GM18499 (cell line): ENCODE results near the gene PACRG.

Experiments
- ATAC-seq: cut with Tn5 transposase; IDR thresholded peaks from one replicate; pipeline ENCODE4 v1.9.1; 2021; ENCODE audit warnings: moderate number of reproducible peaks; ENCODE audit not compliant: insufficient read depth, unreplicated experiment

Gene PACRG

GRCh38 chr6:162772466-162772865 is 44.7 kb downstream of the PACRG start:
- ATAC-seq, result no peak

GRCh38 chr6:162773996-162774395 is 46.2 kb downstream of the PACRG start:
- no peak for ATAC-seq

DNA sequence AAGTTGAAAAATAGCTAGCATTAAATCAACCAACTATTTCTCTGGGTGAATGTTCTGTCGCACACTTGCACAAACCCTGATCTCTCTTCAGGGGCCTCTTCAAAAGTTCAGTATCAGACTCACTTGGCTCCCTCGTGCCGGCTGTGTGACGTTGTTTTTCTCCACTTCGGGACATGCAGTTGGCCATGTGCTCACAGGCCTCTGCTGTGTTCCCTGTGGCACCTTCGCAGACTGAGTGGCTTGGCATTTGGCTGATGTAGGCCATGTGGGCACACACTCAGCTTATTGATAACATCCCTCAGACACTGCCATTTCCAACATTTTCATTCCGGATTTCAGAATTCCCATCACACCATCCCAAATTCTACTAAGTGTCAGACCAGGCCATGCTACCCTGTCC is 49.3 kb downstream of the PACRG start:
- no peak for ATAC-seq

GRCh38 chr6:162778603-162779002 is 50.8 kb downstream of the PACRG start:
- no peak for ATAC-seq

- ATAC-seq, result no peak
Observed at GRCh38 chr6:162785632-162786242, 58.0 kb downstream of the PACRG start.

DNA sequence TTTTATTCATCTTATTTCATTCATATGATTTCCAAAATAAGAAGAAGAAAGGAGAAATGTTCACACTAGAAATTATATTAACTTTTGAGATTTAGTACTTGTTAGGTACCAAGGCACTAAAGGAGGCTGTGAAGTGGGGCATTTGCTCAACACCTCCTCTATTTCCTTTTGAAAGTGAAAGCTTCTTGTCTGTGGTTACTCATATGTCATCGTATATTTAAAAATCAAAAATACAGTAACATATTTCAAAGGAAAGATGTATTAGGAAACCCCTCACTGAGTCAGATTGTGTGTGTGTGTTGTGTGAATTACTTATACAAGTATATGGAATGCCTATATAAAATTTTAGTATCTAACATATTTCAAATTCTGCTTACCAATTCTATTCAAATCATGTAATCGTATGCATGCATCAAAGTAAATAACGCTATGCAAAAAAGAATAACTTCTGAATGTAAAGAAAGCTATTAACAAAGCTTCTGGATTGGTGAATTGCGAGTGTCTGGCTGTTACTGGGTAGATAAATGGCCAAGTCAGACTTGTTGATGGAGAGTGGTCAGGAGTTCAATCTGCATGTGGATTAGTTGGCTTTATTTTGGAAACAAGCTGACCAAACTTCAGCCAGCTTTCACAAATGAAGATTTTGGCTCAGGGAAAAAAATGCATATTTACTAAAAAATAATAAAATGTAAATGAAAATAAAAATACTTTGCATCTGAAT is 70.9 kb downstream of the PACRG start:
- ATAC-seq, result no peak

- no peak for ATAC-seq
Observed at GRCh38 chr6:162814426-162814973, 86.7 kb downstream of the PACRG start.

DNA sequence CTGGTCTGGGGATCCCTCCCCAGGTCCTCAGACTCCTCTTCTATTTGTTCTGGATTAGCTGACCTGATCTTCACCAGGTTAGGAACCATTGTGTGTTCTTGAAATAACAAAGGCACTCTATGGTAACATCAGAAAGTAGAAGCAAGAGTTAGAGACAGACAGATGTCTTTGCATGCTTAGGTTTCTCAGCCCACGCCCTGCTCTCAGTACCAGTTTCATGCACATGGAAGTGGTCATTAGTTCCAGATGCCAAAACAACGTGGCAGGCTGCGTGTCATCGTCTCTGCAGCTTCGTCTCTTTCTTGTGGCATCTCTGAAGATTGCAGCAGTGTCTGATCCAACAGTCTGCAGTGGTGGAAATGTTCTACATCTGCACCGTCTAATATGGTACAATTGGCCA is 89.4 kb downstream of the PACRG start:
- ATAC-seq, result no peak

GRCh38 chr6:162819284-162819683 is 91.5 kb downstream of the PACRG start:
- ATAC-seq, result no peak

GRCh38 chr6:162821102-162821501 is 93.3 kb downstream of the PACRG start:
- ATAC-seq, result no peak

DNA sequence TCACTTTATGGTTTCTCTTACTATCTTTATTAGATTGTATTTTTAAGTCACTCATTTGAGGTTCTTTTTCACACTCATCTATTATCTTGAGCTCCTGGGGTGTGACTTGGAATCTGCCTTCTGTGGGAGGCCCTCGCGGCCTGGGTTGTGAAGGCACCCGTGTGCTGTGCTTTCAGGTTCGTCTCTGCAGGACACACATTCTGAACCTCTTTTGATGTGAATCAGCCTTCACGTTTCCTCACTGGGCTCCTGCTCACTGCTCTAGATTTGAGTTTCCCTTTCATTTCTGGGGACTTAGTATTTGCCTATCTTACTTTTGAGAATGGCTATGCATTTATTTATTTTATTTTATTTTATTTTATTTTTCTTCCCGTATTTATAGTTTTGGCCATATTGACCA is 97.8 kb downstream of the PACRG start:
- ATAC-seq, result peak; percentile 67

GRCh38 chr6:162829013-162829742 is 101.4 kb downstream of the PACRG start:
- ATAC-seq, result no peak

DNA sequence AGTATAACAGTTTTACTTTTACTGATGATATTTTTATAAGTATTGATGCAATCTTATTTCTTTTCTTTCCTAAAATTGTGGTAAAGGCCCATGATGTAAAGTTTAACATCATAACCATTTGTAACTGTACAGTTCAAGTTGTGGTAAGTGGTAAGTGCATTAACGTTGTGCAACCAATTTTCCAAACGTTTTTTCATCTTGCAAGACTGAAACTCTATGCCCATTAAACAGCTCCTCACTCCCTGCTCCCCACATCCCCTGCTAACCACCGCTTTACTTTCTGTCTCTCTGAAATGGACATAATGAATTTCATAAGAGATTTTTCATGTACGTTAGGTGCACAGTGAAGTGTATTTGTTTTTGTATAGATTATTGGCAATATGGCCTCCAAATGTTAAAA is 106.0 kb downstream of the PACRG start:
- ATAC-seq, result no peak

DNA sequence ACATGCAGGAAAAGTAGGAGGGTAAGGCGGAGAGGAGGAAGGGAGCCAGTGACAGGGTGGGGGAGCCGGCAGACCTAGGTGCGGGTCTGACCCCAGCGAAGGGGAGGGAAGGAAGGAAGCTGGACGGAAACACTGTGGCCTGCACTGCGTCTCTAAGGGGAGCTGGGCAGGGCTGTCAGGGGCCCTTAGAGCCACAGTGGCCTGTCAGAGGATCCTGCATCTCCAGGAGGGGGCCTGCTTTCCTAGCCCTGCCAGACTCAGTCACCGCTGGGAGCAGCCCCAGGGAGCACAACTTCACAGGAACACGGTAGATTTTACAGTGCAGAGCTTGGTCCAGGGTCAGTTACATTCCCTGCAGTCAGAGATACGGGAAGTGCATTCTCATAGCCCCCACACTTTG is 118.2 kb downstream of the PACRG start:
- no peak for ATAC-seq

GRCh38 chr6:162846723-162847122 is 118.9 kb downstream of the PACRG start:
- ATAC-seq, result no peak

DNA sequence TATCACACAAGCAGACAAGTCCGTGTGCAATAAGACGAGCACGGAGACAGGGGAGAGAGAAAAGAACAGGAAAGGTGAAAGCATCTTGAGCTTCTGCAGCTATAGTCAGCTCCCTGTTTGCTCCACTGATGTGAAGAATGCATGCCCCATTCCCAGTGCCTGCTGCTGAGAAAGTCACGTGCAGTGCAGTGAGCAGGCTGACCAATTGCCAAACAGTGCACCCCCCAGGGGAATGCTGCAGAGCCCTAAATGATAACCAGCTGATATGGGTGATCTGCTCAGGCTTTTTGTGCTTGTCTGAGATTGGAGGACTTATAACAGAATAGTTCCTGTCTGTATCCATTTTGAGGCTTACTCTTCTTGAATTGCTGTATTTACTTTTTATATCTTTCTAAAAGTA is 121.5 kb downstream of the PACRG start:
- ATAC-seq, result no peak

GRCh38 chr6:162852192-162852591 is 124.4 kb downstream of the PACRG start:
- no peak for ATAC-seq

- no peak for ATAC-seq
Observed at GRCh38 chr6:162852840-162853577, 125.2 kb downstream of the PACRG start.

DNA sequence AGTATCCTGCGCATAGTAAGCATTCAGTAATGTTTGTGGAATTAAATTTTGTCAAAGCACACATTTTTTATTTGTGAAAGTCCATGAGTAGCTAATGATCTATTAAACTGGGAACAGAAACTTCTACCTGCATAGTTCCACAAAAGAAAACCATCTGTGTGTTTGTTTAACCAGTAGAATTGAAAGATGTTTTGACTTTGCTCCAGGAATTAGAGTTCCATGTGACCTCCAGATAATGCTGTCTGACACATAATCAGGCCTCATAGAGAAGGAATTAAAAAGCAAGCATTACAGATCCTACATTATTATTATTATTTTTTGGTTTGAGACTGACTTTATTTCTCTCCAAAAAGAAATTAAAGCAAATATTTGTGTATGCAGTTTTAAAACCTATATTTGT is 126.5 kb downstream of the PACRG start:
- no peak for ATAC-seq

GRCh38 chr6:162854734-162855191 is 127.0 kb downstream of the PACRG start:
- no peak for ATAC-seq
